Effector memory CD8-positive, alpha-beta T cell (primary cell): Measurements from ENCODE around the gene MRPS25.
"Not testable (repeated sequence)": the region's sequence is repeated elsewhere in the genome, so short reads cannot be mapped to it uniquely, and the experiment has no call there.

Source experiments
- ATAC-seq: fragments of 150-1000 bp; cut with Tn5 transposase; replicated peaks from 2 replicates; pipeline ENCODE4 v1.10.0; 2021; ENCODE audit warnings: mild to moderate bottlenecking, moderate library complexity
- DNase-seq, 3 experiments: peaks; one replicate each; pipeline ENCODE4 v3.0.0; 2021
- H3K27ac Mint-ChIP-seq, 2 donors: one replicate each; pipeline ENCODE4 v1.8.0; 2022; ENCODE audit warnings: mild to moderate bottlenecking in 2 of 2, mixed read lengths in 2 of 2, moderate library complexity in 2 of 2
- H3K27me3 Mint-ChIP-seq, 2 donors: one replicate each; pipeline ENCODE4 v1.8.0; 2022; ENCODE audit warnings: mixed read lengths in 2 of 2
- H3K36me3 Mint-ChIP-seq: one replicate; pipeline ENCODE4 v1.8.0; 2022; ENCODE audit warnings: mild to moderate bottlenecking, moderate library complexity, mixed read lengths; ENCODE audit not compliant: insufficient read depth
- H3K4me1 Mint-ChIP-seq, 2 donors: one replicate each; pipeline ENCODE4 v1.8.0; 2022; ENCODE audit warnings: low read depth in 2 of 2, mixed read lengths in 2 of 2
- H3K4me3 Mint-ChIP-seq, 2 donors: one replicate each; pipeline ENCODE4 v1.8.0; 2022; ENCODE audit warnings: mild to moderate bottlenecking in 2 of 2, mixed read lengths in 2 of 2, moderate library complexity in 2 of 2
- H3K9me3 Mint-ChIP-seq, 2 donors: one replicate each; pipeline ENCODE4 v1.8.0; 2022; ENCODE audit warnings: mixed read lengths in 2 of 2

Gene MRPS25

DNA sequence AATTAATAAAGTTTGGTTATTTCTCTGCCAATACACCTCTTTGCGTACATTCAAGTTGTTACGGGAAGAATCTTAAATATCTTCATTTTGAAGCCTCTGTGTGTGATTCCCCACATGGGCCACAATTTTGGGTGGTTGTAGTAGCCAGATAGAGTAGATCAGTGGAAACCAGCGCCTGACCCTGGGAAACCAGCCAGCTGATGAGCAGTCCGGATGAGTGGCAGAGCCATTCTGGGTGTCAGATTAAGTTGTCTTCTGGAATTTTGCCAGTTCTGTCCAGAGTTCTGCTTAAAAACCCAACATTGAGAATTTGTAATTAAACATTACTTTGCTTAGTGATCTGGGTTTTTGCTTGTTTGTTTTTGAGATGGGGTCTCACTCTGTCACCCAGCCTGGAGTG lies 49.7 kb downstream of the MRPS25 start:
- H3K27me3 Mint-ChIP-seq: no peaks in the 10 kb centered on the region
- H3K36me3 Mint-ChIP-seq: peaks cover 78% of the 10 kb centered on the region
- H3K4me1 Mint-ChIP-seq: peaks cover 0 to 3% of the 10 kb centered on the region in 2 donors
- no peak overlapping the region for H3K4me3 Mint-ChIP-seq
- no peaks in the 10 kb centered on the region for H3K9me3 Mint-ChIP-seq
- peak overlapping the region in 1 of 2 donors; percentile 61 for H3K27ac Mint-ChIP-seq
- no peak for DNase-seq
- no peak for ATAC-seq

DNA sequence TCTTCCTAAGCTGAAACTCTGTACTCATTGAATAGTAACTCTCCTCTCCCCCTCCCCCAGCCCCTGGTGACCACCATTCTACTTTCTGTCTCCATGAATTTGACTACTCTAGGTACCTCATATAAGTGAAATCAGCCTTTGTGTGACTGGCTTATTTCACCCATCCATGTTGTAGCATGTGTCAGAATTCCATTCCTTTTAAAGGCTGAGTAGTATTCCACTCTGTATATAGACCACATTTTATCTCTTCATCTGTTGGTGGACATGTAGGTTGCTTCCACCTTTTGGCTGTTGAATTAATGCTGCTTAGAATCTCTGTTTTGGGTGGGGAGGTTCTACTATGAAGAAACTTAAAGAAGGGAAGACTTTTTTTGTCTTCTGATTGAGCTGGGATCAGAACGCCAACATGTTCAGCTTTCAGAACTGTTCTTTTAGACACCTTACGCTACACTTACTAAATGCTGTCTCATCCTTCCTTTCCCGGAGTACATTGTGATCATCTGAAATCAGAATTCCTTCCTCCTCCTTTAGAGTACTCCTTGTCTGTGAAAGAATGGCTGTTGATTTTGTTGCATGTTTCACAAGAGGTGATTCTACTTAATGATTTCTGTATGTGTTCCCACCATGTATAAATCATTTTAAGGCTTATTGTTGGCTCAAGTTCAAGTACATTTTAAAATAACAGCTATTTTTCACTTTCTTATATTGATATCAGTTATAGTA lies 50.3 kb downstream of the MRPS25 start:
- H3K9me3 Mint-ChIP-seq: no peaks in the 10 kb centered on the region
- H3K4me3 Mint-ChIP-seq: no peak overlapping the region
- H3K27me3 Mint-ChIP-seq: no peaks in the 10 kb centered on the region
- H3K4me1 Mint-ChIP-seq: peaks cover 3 to 5% of the 10 kb centered on the region in 2 donors
- peaks cover 83% of the 10 kb centered on the region for H3K36me3 Mint-ChIP-seq
- H3K27ac Mint-ChIP-seq: peak overlapping the region in 1 of 2 donors; percentile 61
- DNase-seq: no peak
- no peak for ATAC-seq

DNA sequence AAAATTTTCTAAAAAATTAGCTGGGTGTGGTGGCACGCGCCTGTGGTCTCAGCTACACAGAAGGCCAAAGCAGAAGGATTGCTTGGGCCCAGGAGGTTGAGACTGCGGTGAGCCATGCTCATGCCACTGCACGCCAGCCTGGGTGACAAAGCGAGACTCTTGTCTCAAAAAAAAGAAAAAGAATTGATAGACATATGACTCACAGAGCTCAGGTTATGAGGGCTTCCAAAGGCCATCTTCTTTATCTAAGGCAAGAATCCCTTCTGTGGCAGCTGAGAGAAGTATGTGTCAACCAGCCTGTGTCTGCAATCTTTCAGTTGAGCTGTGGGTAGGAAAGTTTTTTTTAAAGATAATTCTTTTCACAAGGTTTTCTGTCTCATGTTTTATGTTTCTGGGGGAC lies 53.9 kb downstream of the MRPS25 start:
- H3K36me3 Mint-ChIP-seq: peaks cover 84% of the 10 kb centered on the region
- H3K27ac Mint-ChIP-seq: peak overlapping the region in 1 of 2 donors; percentile 49
- no peak for ATAC-seq
- H3K4me1 Mint-ChIP-seq: peaks cover 3 to 5% of the 10 kb centered on the region in 2 donors
- no peak for DNase-seq
- H3K9me3 Mint-ChIP-seq: no peaks in the 10 kb centered on the region
- no peaks in the 10 kb centered on the region for H3K27me3 Mint-ChIP-seq
- no peak overlapping the region for H3K4me3 Mint-ChIP-seq

- peaks cover 3 to 5% of the 10 kb centered on the region in 2 donors for H3K4me1 Mint-ChIP-seq
- no peak for ATAC-seq
- H3K4me3 Mint-ChIP-seq: no peak overlapping the region
- H3K9me3 Mint-ChIP-seq: no peaks in the 10 kb centered on the region
- DNase-seq: no peak
- H3K27me3 Mint-ChIP-seq: no peaks in the 10 kb centered on the region
- H3K27ac Mint-ChIP-seq: peak overlapping the region in 1 of 2 donors; percentile 49
- H3K36me3 Mint-ChIP-seq: peaks cover 79% of the 10 kb centered on the region
Observed at GRCh38 chr3:15010664-15011063, 54.5 kb downstream of the MRPS25 start.

GRCh38 chr3:15009167-15009566 lies 55.9 kb downstream of the MRPS25 start:
- Mint-ChIP-seq H3K4me3 (no peak overlapping the region), H3K4me1 (peaks cover 3 to 5% of the 10 kb centered on the region in 2 donors), H3K9me3 (no peaks in the 10 kb centered on the region), H3K36me3 (peaks cover 77% of the 10 kb centered on the region), H3K27ac (no peak overlapping the region), H3K27me3 (no peaks in the 10 kb centered on the region)
- no peak for ATAC-seq
- DNase-seq: no peak

DNA sequence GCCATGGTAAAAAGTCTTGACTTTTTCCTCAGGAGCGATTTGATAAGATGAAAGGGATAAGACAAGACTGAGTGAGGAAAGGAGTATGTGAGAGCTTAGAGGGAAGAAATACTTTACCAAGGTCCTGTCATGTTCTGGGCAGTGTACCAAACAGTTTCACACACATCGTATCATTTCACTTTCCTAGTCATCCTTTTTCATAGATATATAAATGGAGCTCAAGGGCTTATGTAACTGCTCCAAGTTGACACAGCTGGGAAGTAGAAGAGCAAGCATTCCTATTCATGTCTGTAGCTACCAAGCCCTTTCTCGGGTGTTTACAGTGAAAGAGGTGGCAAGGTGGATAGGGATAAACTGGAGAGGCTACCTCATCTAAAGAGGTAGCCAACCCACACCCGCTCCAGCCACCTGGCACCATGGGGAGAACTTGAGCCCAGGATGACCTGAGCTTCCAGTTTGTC lies 57.4 kb downstream of the MRPS25 start:
- H3K9me3 Mint-ChIP-seq: no peaks in the 10 kb centered on the region
- peak overlapping the region; percentile 38 to 44 for H3K27ac Mint-ChIP-seq

DNA sequence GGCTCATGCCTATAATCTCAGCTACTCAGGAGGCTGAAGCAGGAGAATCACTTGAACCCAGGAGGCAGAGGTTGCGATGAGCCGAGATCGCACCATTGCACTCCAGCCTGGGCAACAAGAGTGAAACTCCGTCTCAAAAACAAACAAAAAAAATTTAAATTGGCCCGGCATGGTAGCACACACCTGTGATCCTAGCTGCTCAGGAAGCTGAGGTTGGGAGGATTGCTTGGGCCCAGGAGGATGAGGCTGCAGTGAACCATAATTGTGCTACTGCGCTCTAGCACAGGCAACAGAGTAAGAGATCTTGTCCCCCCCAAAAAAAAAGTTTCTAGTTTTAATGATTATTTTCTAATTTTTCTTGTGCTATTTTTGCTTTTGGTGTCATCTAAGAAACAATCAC lies 65.9 kb downstream of the MRPS25 start:
- H3K9me3 Mint-ChIP-seq, H3K4me3 Mint-ChIP-seq, ATAC-seq, H3K27me3 Mint-ChIP-seq, H3K27ac Mint-ChIP-seq, DNase-seq: not testable (repeated sequence)
- Mint-ChIP-seq H3K4me1 (peaks cover 6 to 18% of the 10 kb centered on the region in 2 donors), H3K36me3 (peaks cover 10% of the 10 kb centered on the region)

More for the DNA sequence above, 57.4 kb downstream of the MRPS25 start:
- ATAC-seq (no peak), DNase-seq (no peak)
- Mint-ChIP-seq H3K4me1 (peaks cover 6 to 10% of the 10 kb centered on the region in 2 donors), H3K4me3 (no peak overlapping the region), H3K36me3 (peaks cover 73% of the 10 kb centered on the region), H3K27me3 (no peaks in the 10 kb centered on the region)
